Measurements from ENCODE around the gene ESPL1. TPM values are rescaled to one million over a fixed set of nuclear protein-coding genes. Genes with fewer than 3 reads are reported as not detected.

ESPL1 gene
- 0.67 TPM for total RNA-seq
- long read RNA-seq, result 0 reads

DNA sequence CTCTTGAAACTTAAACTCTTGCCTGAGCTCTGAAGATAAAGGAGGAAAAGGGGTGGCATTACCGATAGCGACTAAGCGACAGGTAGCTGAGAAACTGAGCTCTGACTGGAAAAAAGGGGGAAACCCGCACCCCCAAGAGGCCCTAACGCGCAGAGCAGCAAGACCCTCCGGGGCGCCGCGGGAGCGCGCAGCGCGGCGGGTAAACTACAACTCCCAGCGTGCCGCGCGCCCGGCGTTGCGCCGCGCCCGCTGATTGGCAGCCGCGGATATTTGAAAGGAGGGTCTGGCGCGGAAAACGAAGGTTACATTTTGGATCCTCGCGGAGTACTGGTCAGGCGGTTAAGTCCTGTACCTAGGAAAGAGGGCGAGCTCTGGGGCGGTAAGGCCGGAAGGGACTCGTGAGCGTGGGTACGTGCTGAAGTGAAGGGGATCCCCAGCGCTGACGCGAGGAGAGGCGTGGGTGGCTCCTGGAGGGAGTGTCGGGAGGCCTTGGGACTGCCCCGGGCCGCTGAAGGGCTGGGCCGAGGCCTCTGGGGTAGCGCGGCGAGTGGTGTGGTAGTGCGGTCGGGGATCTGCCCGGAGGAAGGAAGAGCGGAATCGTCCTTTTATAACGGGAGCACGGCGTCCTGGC is at the start of gene ESPL1:
Gene ESPL1, plus strand, starts transcription at position 301 of the 631 bp plus-strand sequence. CDS start 468 bp downstream, outside the sequence.
- DNase-seq (ENCODE audit: low spot score), result no peak

DNA sequence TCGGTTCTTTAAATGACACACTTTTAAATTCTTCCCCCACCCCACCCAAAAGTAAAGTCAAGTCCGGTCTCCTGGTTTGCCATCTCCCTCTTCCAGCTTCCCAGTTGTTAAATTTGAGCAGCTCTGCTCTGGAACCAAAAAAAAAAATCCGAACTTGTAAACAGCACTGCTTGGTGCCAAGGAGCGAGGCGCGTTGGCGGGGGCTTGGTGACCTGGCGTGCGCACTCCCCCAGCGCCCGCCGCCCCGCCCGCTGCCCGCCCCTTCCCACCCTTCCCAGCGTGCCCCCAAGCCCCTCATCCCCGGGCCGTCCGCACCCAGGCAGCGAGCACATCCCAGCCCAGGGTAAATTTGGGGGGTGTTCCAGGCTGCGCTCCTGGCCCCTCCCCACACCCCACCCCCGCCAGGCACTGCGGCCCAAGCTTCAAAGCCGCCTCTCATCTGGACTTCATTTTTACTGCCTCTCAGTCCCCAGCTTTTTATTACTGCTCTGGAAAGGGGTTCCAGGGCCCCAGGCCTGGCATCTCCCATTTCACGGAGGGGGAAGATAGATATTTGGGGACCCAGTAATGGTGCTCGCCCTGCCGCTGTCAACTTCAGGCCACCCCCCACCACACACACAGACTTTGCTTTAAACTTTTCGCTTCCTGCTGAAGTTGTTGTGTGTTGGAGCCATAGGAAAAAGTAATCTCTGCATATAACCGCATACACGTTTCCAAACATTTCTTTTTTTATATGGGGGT is 49.4 kb upstream of the ESPL1 start:
- DNase-seq (ENCODE audit: low spot score), result no peak

DNA sequence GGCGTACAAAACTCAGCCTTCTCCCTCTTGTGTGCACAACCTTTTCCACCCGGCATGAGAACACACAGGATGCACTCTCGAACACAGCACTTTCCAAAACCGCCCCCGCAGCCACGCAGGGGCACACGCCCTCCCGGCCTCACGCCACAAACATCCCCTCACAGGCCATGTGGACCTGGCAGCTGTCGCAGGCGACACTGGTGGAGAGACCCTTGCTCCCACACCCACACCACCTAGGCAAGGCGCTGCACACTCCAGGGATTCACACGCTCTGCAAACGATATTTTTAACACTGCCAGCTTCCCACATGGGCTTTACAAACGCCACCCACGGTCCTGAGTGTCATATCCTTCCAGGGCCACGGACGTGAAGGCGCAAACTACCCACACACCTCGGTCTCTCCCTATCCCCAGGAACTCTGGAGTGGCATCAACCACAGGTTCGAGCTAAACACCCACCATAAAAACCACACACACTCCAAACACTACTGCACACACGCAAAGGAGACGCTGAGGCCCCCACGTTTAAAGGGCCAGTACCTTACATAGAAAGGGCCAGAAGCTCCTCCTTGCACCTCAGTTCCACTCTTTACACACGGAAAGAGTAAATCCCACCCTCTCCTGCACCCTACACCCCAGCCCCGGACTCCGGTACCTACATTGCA is 48.7 kb upstream of the ESPL1 start:
- DNase-seq (ENCODE audit: low spot score), result no peak

DNA sequence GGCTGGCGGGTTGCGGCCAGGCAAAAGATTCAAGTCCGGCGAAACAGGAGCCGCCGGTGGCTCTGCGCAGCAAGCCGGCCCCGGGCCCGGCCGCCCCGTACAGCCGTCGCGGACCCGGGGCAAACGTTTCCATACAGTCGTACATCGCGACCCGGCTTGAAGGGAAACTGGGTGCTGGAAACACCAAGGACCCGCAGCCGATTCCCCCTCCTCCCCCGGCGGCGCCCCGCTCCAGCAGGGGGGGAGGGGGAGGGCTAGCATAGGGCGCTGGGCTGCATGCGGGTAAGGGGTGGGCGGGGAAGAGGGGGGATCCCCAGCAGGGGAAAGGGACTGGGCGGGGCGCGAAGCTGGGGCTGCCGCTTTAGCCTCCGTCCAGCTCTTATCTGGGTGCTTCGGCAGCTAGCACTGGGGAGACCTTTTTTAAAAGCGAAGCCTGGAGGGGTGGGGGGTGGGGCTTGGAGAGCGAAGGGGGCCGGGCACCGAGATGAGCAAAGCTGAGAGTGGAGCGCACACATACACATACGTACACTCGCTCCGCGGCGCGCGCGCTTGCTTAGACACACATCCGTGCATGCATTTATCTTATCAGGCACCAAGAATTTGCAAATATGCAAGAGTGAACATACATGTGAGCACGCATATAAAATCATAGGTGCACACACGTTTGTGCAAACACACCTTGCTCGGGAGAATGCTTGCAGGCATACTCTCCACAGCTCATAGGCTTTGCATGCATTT is 48.0 kb upstream of the ESPL1 start:
- DNase-seq (ENCODE audit: low spot score), result no peak

DNA sequence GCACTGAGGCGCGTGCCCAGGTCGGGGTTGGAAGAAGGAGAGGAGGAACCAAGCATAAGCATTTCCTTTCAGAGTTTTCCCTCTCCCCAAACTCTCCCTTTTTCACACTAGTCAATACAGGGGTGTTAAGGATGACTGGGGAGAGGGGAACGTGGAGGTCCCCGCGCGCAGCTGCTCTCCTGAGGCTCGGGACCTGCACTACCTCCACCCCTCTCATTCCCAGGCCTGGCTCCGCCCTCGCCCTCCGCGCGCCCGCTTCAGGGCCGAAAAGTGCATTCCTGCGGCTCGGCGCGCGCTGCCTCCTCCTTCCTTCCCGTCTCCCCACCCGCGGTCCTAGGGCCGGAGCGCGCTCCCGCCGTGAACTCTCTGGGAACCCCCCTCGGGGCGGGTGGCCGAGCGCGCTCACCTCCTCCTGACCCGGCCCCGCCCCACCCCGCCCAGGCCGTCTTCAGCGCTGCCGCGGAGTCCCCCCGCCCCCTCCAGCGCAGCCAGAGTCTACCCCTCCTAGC is 47.4 kb upstream of the ESPL1 start:
- DNase-seq (ENCODE audit: low spot score), result peak; percentile 95

DNA sequence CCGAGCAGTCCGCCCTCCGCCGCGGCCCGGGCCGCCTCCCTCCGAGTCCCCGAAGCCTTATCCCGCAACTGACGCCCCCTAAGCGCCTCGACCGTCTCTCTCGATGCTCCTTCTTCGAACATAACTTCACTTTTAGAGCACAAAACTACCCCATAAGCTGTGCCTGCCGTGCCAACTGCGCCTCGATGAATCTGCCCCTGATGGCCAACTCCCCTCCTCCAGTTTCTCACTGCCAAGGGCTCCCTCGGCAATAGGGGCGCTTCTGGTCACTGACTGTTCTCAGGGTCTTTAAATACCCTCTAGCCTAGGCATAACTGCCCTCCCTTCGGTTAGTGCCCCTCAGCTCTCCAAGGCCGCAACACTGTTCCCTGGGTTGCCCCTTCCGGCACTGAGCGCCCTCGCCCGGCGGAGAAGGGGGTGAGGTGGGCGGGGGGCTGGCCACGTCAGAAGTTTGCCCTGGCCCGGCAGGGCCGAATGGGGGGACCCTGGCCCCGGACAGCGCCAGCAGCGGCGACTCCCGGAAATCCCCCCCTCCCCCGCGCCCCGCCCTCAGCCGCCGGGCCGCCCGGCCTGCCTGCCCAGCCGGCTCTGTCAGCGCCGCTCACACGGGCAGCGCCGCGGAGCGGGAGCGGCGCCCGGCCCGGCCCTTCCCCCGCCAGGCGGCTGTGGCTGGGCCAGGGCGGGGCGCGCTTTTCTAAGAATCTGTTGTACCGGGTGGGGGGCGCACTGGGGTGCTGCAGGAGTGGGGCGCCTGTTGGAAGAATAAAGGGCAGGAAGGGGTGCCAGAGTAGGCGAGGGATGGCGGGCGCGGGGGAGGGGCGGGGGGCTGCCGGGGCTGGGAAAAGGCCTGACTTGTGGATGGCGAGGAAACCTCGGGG is 46.7 kb upstream of the ESPL1 start:
- peak; percentile 93 for DNase-seq (ENCODE audit: low spot score)

DNA sequence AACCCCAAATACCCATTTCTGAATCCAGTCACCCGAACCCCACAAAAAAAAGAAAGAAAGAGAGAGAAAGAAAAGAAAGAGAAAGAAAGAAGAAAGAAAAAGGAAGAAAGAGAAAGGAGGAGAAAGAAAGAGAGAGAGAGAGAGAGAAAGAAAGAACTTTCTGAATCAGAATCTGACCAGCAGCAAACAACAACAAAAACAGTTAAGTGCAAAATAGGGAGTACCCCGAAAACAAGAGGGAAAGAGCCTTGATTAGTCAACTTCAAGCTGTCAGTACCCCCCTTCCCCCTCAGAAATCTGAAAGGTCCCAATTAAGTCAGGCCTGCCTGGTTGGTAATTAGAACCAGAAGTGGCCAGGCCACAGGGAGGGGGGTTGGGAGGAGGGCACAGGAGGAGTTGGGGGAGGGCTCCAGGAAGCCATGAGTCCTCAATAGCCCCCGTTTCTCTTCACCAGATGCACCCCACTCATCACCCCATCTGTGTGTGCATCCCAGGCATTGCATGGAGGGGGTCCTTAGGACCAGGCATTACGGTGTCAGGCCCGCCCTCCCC is 45.9 kb upstream of the ESPL1 start:
- DNase-seq (ENCODE audit: low spot score), result no peak

DNA sequence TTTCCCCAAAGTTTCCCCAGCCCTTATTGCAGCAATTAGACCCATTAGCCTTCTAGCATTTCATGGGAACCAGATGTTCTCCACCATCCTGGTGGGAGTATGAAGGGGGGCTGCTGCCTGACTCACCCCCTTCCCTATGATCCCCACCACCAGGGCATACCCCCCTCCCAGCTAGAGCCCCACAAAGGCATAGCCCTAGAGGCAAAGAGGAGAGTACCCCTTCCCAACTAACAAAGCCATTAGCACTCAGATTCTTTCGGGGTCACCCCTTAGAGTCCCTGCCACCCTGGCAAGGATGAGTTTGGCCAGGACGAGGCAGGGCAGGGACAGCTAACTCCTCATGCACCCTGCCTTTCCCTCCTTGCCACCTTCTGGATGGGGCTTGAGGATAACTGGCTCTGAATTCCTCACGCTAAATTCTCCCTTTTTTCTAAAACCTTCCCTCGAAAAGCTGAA is 45.3 kb upstream of the ESPL1 start:
- no peak for DNase-seq (ENCODE audit: low spot score)

DNA sequence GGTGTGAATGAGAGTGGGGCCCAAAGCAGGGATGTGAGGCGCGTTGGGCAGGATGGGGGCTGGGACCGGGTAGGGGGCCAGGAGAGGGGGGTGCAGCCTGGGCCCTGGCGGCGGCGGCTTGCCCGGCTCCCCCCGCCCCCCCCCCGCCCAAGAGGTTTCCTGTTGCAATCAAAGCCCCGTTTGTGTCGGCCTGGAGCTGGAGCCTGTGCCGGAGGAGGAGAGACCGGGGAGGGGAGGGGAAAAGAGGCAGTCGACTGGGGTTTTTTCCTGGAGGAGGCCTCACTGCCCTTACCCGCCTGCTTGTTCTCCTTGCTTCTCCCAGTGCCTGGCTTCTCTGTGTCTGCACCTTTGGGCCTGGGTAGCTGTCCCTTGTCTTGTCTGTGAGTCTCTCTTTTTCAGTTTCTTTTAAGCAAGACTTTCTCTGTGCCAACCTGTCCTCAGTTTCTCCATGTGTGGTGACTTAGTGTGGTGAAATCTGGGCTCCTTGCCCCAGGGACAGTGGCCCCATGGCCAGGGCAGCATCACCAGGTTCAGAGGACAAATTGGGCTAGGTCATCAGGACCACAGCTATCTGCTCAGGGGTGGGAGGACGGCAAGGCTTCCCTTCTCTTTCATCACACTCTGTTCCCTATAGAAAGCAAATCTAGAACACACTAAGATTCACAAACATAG is 44.6 kb upstream of the ESPL1 start:
- no peak for DNase-seq (ENCODE audit: low spot score)

DNA sequence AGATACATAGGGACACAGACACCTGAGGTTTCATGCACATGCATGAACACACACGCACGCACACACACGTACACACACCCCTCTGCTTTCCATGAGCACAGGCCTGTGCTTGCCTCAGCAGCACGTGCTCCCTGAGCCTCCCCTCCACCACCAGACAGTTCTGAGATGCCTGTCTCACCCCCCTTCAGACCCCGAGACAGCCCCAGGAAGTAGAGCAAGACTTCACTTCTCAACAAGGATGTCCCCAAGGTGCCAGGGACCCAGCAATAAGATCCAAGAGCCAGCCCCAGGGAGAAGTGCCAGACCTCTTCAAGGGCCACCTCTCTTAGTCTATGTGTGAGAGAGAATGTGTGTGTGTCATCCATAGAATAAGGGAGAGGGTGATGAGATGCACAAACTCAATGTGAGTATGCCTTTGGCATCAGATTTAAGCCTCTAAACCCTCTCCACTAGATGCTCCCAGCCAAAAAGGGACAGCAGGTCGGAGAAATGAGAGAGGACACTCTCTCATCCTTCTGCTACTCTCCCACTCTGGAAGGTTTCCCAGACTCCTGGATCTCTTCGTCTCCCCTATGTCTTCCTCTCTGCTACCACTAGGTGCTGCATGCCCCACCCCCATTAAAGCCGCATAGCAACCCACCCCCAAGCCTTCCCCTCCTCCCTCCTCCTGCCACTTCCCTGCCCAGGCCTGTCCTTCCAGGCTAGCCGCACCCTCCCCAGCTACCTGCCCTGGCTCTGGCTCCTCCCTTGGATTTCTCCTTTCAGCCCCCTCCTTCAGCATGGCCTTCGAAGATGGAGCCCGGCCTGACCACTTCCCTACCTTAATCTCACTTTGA is 43.8 kb upstream of the ESPL1 start:
- DNase-seq (ENCODE audit: low spot score), result no peak

DNA sequence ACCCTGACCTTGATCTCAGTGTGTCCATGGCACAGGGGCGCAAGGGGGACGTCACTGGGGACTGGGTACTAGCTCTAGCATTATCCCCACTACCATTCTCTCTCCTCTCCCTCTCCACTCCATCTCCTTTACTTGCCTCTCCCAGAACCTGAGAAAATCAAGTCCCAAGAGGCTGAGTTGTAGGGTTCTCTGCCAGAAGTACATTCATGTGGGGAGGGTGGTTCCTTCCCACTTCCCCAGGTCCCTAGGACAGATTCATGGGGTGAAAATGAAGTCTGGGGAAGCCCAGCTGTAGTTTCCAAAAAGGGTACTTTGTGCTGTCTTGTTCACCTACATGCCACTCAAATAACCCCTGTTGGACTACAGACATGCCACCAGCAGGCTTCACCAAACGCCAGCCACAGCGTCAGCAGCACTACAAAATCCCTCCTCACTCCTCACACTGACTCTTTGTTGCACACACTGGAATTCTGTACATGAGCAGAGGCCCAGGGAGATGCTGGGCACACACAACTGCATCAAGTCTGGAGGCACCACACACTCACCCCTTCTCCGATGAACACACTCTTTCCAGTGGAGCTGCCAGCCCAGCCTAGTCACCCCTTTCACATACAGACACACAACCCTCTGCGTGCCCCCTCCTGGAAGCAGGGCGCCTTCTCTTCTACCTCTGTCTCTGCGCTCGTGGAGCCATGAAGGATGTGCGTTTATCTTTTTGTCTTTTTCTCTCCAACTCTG is 43.0 kb upstream of the ESPL1 start:
- no peak for DNase-seq (ENCODE audit: low spot score)

DNA sequence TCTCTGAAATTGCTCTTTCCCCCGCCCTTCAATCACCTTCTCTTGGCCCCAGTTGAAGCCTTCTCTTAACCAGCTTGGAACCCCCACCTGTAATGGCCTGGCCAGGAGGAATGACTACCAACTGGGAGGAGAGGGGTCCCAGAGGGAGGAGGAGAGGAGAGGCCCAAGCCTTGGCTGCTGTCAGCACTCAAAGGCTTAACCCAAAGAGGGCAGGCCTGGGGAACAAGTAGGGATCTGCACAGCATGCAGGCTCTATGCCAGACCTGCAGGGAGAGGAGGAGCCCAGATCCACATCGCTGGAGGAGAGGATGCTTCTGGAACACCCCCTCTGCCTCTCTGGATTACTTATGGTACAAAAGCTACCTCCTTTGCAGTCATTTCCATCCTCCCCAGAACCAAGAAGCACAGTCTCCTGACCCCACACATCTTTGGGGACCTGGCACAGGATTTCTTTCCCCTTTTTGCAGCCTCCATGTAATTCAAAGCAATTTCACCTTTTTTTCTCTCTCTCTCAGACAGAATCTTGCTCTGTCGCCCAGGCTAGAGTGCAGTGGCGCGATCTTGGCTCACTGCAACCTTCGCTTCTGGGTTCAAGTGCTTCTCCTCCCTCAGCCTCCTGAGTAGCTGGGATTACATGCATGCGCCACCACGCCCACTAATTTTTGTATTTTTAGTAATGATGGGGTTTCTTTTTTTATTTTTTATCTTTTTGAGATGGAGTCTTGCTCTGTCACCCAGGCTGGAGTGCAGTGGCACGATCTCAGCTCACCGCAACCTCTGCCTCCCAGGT is 42.3 kb upstream of the ESPL1 start:
- DNase-seq (ENCODE audit: low spot score), result no peak

DNA sequence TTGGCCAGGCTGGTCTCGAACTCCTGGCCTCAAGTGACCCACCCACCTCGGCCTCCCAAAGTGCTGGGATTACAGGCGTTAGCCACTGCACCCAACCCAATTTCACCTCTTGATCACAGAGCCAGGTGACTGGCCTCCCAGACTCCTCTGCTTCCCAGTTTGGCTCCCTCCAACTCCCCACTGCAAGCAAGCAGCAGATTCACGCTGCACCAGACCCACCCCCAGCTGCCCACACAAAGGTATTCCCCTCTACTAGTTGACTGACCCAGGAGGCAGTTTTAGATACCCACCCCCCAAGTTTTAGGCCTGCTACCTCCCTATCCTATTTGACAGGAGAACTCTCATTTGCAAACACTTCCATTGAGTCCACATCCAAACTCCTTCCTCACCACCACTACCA is 41.3 kb upstream of the ESPL1 start:
- no peak for DNase-seq (ENCODE audit: low spot score)

DNA sequence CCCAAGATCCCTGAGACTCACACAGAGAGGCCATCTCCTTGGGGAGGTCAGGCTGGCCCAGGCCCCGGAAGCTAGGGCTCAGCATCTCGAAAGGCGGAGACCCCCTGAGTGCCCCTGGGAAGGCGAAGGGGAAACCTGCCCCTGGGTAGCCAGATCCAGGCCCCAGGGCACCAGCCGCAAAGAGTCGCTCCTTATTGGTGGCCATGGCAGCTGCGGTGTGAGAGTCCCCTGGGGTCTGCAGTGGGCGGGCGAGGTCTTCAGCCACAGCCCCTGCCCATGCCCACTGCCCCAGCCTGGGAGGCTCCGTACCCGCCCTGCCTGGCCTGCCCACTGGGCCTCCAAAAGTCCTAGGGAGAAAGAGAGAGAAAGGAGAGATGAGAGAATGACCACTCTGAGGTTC is 40.8 kb upstream of the ESPL1 start:
- no peak for DNase-seq (ENCODE audit: low spot score)

DNA sequence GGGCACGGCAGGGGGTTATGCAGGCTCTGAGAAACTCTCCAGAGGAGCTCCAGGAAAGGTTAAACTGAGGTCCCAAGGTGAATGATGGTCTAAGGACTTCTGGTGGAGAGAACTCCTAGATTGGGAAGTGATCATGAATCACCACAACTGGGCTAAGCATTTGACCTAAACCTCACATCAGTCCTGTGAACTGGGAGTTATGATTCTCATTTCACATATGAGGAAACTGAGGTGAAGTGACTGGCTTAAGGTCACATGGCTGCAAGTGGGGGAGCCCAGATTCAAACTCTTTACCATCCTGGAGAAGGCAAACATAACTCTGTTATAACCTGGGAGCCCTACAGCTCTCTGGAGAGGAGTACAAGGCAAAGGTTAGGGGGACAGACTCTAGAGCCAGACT is 40.3 kb upstream of the ESPL1 start:
- DNase-seq (ENCODE audit: low spot score), result no peak

DNA sequence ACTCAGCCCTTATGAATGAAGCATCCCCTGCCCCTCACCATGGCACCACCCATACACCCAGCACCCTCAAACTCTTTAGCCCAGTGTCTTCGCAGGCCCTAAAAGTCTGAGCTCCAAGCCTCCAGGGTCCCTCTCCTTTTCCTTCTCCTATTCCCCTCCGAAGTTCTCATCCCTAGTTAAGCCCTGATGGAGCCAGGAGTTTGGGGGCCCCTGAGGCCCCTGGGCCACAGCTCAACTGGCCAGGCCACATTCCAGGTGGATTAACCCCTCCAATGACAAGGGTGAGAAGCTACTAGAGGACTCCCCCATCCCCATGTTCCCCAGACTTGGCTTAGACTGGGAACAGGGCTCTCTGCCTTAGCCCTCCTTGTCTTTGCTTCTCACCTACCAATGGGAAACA is 38.6 kb upstream of the ESPL1 start:
- no peak for DNase-seq (ENCODE audit: low spot score)

All from mesenteric fat pad (tissue), 1 donor.